Measurements from ENCODE around the gene ARHGAP27.

ARHGAP27 gene

DNA sequence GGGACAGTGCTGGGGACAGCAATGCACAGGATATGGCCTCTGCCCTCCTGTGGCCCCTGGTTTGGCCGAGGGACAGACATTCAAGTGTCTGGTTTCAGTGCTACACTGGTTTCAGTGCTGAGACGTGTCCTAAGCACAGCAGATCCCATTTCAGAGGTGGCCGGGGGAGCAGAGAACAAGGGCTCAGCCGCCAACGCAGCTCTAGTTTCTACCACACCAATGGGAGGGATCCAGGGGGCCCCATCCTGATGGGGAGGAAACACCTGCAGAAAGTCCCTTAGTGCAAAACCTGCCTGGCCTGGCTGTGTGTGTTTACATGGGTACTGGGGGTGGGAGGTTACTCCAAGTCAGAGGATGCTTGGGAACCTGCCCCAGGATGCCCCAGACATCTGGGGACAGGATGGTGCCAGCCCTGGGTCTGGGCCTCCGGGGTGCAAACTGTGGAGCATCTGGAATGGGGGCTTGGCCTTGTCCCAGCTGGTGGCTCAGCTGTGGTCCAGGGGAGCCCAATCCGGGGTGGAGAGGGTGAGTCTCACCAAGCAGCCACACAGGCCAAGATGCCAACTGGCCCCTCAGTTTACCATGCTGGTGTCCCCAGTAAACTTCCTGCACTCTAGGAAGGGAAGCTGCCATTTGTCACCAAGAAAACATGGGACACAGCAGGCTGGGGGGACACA, 8.3 kb upstream of the ARHGAP27 start:
- peak; percentile 29; the same call in 1 of the 2 replicates for TF ChIP-seq TEAD4 (IDR thresholded peaks at IDR 0.05)

DNA sequence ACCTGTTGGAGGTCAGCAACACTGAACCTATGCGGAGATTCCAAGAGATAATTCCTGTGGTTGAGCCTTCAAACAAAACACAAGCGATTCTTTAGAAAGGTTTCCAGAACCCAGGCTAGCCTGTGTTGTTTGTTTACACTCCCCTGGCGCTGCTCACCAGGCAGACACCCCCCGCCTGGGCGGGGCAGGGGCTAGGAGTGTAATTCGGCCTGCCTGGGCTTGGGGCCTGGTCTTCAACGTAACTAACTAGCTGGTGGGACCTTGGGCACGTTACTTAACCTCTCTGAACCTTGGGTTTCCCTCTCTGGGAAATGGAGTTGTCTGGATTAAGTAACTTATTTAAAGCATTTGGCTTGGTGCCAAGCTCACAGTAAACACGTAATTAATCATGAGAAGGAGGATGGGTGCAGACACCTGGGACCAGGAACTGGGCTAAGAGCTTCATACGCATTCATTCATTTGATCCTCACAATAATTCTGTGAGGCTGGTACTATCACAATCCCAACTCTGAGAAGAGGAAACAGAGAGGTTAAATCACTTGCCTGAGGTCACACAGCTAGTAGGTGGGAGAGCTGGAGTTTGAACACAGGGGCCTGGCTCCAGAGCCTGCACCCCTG, 7.6 kb upstream of the ARHGAP27 start:
- peak; percentile 87 for TF ChIP-seq NFIC (IDR thresholded peaks at IDR 0.05)
- TF ChIP-seq TCF12 (IDR thresholded peaks at IDR 0.05; ENCODE audit: low read depth), result no peak
- no peak for TF ChIP-seq CEBPB (IDR thresholded peaks at IDR 0.05)
- TF ChIP-seq FOXM1 (IDR thresholded peaks at IDR 0.05; ENCODE audit: borderline replicate concordance, low read depth), result no peak

DNA sequence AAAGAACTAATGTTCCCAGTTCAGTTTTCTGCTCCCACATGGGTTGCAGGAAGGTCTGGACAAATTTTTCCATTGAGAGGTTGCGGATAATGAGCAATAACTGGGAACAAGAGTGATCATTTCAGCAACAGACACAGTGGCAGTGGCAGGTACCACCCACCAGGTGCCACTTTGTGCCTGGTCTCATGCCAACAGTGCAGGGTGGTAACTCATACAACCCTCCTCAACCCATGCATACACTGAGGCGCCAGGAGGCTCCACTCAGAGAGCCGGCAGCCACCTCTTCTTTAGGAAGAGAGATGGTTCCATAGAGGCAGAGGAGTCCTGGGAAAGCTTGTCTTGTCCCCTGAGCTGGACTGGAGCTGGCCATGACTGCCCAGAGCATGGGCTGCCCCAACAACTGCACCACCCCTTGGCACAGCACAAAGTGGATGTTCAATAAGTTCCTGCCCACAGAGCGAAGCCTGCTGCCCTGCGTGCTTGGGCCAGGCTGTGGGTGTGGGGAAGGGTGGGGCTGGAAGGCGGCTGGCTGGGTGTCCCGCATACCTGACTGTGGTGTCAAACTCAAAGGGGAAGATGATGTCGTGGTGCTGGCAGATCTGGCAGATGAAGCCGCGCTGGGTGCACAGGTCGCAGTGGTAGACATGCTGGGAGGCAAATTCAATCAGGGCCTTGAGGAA, 6.4 kb upstream of the ARHGAP27 start:
- TF ChIP-seq YY1 (IDR thresholded peaks at IDR 0.05; ENCODE audit: low read depth) (no peak), EGR1 (IDR thresholded peaks at IDR 0.05) (no peak), CREB1 (IDR thresholded peaks at IDR 0.05; ENCODE audit: low read depth) (no peak), TEAD4 (IDR thresholded peaks at IDR 0.05) (no peak), ZBTB7A (IDR thresholded peaks at IDR 0.05; ENCODE audit: low read depth) (no peak), REST (IDR thresholded peaks at IDR 0.05; ENCODE audit: low read depth) (no peak), FOXM1 (IDR thresholded peaks at IDR 0.05; ENCODE audit: borderline replicate concordance, low read depth) (no peak), TAF1 (IDR thresholded peaks at IDR 0.05; ENCODE audit: low read depth) (no peak), MAX (IDR thresholded peaks at IDR 0.05) (no peak), NFIC (IDR thresholded peaks at IDR 0.05) (no peak), CEBPB (IDR thresholded peaks at IDR 0.05) (no peak), TCF12 (IDR thresholded peaks at IDR 0.05; ENCODE audit: low read depth) (no peak), EP300 (IDR thresholded peaks at IDR 0.05; ENCODE audit: borderline replicate concordance) (no peak)
- TF ChIP-seq, protein P1, sequence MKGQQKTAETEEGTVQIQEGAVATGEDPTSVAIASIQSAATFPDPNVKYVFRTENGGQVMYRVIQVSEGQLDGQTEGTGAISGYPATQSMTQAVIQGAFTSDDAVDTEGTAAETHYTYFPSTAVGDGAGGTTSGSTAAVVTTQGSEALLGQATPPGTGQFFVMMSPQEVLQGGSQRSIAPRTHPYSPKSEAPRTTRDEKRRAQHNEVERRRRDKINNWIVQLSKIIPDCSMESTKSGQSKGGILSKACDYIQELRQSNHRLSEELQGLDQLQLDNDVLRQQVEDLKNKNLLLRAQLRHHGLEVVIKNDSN (IDR thresholded peaks at IDR 0.05), result no peak

- TF ChIP-seq REST (IDR thresholded peaks at IDR 0.05; ENCODE audit: low read depth) (no peak), RAD21 (IDR thresholded peaks at IDR 0.05; ENCODE audit: low read depth) (no peak), TCF12 (IDR thresholded peaks at IDR 0.05; ENCODE audit: low read depth) (no peak), CEBPB (IDR thresholded peaks at IDR 0.05) (no peak), TEAD4 (IDR thresholded peaks at IDR 0.05) (no peak), NFIC (IDR thresholded peaks at IDR 0.05) (no peak), MAX (IDR thresholded peaks at IDR 0.05) (no peak), YY1 (IDR thresholded peaks at IDR 0.05; ENCODE audit: low read depth) (no peak), ZBTB7A (IDR thresholded peaks at IDR 0.05; ENCODE audit: low read depth) (no peak), EP300 (IDR thresholded peaks at IDR 0.05; ENCODE audit: borderline replicate concordance) (no peak), TAF1 (IDR thresholded peaks at IDR 0.05; ENCODE audit: low read depth) (no peak), CREB1 (IDR thresholded peaks at IDR 0.05; ENCODE audit: low read depth) (no peak), EGR1 (IDR thresholded peaks at IDR 0.05) (no peak), FOXM1 (IDR thresholded peaks at IDR 0.05; ENCODE audit: borderline replicate concordance, low read depth) (no peak)
- TF ChIP-seq, protein P1 (IDR thresholded peaks at IDR 0.05), result no peak
Observed at GRCh38 chr17:45437465-45438283, 5.0 kb upstream of the ARHGAP27 start.
